GM15510 (cell line): ENCODE results near the gene GIMD1.

Experiments
- POLR2A ChIP-seq: IDR thresholded peaks from 3 replicates; pipeline ENCODE4 v1.6.1; 2011; ENCODE audit warnings: borderline replicate concordance; ENCODE audit not compliant: insufficient read length; ENCODE audit errors: extremely low read depth

The GIMD1 gene

GRCh38 chr4:106323119-106323518 is 45.5 kb downstream of the GIMD1 start:
- TF ChIP-seq POLR2A = no peak

DNA sequence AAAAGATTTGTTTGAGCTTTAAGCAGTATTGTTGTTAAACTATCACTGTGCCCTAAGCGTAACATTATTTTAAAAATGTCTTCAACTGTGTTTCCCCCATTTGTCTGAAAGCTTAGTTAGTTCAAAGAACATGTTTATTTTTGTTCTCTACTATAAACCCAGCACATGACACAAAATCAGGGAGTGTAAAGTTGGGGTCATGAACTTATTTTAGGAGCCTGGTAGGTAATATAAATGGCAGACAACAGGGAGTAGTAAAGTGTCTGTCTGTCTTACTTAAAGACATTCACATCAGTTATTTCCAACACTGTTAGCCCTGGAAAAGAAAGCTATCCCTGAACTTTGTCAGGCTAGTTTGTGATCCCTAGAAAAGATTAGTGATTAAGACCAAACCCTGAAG is 48.3 kb downstream of the GIMD1 start:
- TF ChIP-seq POLR2A = no peak

DNA sequence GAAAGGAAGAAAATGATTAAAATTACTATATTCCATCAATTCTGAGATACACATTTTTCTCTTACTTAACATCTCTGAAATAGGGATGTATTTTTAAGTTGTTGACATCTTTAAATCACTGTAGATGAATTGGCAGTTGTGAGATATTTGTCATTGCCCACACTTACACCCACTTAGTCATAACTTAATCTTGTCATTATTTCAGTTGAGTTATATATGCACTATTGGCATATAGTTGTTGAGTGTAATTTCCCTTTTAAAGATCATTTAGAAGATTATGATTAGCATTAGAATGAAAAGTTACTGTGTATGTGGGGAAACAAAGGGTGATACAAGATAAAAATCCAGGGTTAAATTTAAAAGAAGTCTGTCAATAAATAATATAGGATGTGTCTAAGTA is 50.1 kb downstream of the GIMD1 start:
- TF ChIP-seq POLR2A = no peak

DNA sequence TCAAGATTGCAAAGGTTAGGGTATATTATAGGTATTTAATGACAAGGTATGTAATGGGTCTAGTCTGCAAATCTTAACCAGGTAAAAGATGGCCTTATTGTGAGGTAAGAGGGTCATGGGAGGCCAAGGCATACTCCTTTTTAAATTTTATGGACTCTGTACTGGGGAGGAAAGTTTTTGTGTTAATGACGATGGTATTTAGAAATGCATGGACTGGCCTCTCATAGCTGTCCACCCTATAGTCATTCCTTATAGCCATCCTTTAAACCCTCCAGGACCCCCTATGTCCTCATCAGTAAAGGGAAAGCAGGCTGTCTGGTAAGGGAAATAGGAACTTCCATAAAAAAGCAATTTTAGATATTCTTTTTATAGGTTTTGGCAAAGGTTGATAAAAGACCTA is 50.8 kb downstream of the GIMD1 start:
- no peak for TF ChIP-seq POLR2A

DNA sequence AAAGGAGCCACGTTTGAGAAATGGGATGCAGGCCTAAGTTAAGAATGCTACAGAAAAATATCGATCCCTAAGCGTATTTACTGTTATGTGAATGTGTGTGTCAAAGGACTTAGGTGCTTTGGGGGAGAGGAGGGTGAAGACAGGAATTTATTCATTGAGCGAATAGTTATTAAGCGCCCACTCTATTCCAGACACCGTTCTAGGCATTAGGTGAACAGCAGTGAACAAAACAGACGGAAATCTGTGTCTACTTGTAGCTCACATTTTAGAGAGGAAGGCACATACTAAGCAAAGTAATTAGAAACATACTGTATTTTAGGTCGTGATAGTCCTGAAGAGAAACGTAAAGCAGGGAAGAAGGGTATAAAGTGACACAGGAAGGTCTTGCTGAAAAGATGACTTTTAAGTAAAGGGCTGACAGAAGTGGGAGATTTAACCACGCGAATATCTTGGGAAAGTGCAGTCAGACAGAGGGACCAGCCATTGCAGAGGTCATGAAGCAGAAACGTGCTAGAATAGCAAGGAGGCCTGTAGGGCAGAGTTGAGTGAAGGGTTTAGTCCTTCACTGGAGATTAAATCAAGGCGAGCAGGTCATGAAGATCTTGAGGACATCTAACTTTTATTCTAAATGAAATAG is 51.7 kb downstream of the GIMD1 start:
- no peak for TF ChIP-seq POLR2A

DNA sequence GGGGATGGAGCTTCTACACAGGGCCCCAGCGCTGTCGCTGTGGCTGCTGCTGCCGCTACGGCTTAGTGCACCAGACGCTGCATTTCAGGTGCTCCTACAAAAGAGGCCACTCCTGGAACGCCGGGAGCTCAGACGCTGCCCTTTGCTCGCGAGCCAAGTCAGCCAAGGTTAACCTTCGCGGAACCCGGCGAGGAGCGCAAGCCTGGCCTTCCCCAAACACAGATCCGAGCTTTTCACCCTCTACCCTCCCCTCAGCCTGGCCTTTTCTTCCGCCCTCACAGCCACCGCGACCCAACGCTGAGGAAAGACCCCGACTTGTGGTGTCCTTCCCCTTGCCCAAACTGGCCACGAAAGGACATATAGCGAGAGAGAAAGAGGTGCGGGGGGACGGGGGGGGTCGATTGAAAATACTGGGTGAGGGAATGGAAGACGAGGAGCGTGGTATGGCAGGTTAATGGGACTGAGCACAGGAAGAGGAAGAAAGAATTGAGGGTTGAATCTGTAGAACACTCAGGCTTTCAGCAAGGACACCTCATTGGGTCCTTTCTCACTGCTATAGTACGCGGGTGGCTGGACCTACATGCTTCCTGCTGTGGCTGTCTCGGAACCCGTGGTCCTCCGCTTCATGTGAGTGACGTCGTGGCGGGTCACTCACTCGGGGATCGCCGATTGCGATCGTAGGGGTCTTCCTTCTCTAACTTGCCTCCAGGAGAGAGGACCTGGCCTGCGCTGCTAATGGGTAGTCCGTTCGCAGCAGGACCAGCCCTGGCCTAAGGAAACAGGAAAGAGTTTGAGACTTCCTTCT is 52.4 kb downstream of the GIMD1 start, which contains the start of the genes AIMP1 and TBCK:
AIMP1 (plus strand) TSS at position 583 of the 805 bp plus-strand sequence. CDS start 8,460 bp downstream, outside the sequence.
TBCK (minus strand) TSS at position 242 of the 805 bp plus-strand sequence. CDS start 7,249 bp downstream, outside the sequence.
- peak; percentile 67 for TF ChIP-seq POLR2A

- no peak for TF ChIP-seq POLR2A
These were observed 53.1 kb downstream of the GIMD1 start for GRCh38 chr4:106315476-106315967.

DNA sequence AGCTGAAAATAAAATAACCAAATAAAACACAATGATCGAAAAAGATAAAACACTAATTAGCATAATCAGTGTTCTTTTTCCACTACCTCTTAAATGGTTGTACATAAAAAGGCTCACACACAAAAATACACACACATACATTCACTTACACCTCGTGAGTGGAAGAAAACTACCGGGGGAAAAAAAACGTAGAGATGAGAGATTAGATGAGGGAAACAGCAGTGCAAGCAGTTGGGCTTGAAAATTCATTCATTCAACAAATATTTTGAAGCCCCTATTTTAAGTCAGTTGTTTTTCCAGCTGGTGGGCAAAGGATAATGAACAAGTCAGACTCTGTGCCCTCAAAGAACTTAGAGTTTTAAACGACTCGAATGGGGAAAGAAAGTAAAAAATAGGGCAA is 53.6 kb downstream of the GIMD1 start:
- TF ChIP-seq POLR2A = no peak

DNA sequence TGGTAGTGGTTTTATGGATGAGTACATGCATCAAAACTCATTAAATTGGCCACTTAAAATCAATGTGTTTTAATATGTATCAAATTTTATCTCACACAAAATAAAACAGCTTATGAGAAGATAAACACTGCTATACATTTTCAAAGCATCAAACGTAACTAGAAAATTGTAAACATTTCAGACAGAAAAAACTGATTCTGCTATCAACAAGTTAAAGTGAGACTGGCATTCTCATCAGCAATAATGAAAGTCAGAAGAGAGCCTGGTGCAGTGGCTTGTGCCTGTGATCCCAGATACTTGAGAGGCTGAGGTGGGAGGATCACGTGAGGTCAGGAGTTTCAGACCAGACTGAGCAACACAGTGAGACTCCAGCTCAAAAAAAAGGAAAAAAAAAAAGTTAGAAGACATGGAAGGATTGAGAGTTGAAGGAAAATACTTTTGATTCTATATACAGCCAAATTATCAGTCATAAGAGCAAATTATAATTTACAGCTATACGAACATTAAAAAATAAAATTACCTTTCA is 55.5 kb downstream of the GIMD1 start:
- no peak for TF ChIP-seq POLR2A

GRCh38 chr4:106312377-106312776 is 56.2 kb downstream of the GIMD1 start:
- no peak for TF ChIP-seq POLR2A
